GM23338 (cell line): ENCODE measurements around the gene PDZD7. TPM values are rescaled to one million over a fixed set of nuclear protein-coding genes. Genes with fewer than 3 reads are reported as not detected.

Experiments used
- ATAC-seq: fragments of 200-7000 bp; cut with Tn5 transposase; 3 replicates; pipeline ENCODE4 v1.9.1; 2020
- DNase-seq: peaks from one replicate; pipeline ENCODE4 v3.0.0-alpha.2; 2015; ENCODE audit warnings: low spot score
- H2AFZ ChIP-seq: fragments of 200-600 bp; sonication (generic); 2 replicates; pipeline ENCODE4 v1.8.0; 2016; ENCODE audit warnings: antibody characterized with exemption, mild to moderate bottlenecking, moderate library complexity
- H3F3A ChIP-seq: fragments of 200-600 bp; sonication (generic); replicated peaks from 2 replicates; pipeline ENCODE4 v1.8.0; 2017; ENCODE audit warnings: antibody characterized with exemption, mixed run types, low read depth
- H3K27ac ChIP-seq: fragments of 200-600 bp; sonication (generic); 2 replicates; pipeline ENCODE4 v1.6.1; 2016; ENCODE audit warnings: low read depth
- H3K27me3 ChIP-seq: fragments of 200-600 bp; sonication (generic); 2 replicates; pipeline ENCODE4 v1.8.0; 2016; ENCODE audit warnings: mild to moderate bottlenecking, mixed run types, moderate library complexity; ENCODE audit not compliant: insufficient read depth
- H3K36me3 ChIP-seq: fragments of 200-600 bp; sonication (generic); 2 replicates; pipeline ENCODE4 v1.8.0; 2016; ENCODE audit warnings: mild to moderate bottlenecking; ENCODE audit not compliant: insufficient read depth
- H3K4me1 ChIP-seq: fragments of 200-600 bp; sonication (generic); 2 replicates; pipeline ENCODE4 v1.8.0; 2016; ENCODE audit warnings: mild to moderate bottlenecking, moderate library complexity; ENCODE audit not compliant: insufficient read depth
- H3K4me2 ChIP-seq: fragments of 200-600 bp; sonication (generic); 2 replicates; pipeline ENCODE4 v1.7.1; 2017; ENCODE audit warnings: mixed run types
- H3K4me3 ChIP-seq: fragments of 200-600 bp; sonication (generic); 2 replicates; pipeline ENCODE4 v1.6.1; 2016; ENCODE audit warnings: mixed run types
- H3K79me2 ChIP-seq: fragments of 200-600 bp; sonication (generic); replicated peaks from 2 replicates; pipeline ENCODE4 v1.8.0; 2017; ENCODE audit warnings: mild to moderate bottlenecking; ENCODE audit not compliant: insufficient read depth
- H3K9me2 ChIP-seq: fragments of 200-600 bp; sonication (generic); 2 replicates; pipeline ENCODE4 v1.8.0; 2017; ENCODE audit not compliant: insufficient read depth
- H4K20me1 ChIP-seq: fragments of 200-600 bp; sonication (generic); replicated peaks from 2 replicates; pipeline ENCODE4 v1.8.0; 2017; ENCODE audit warnings: mild to moderate bottlenecking; ENCODE audit not compliant: insufficient read depth
- H3K27ac Mint-ChIP-seq: 2 replicates; pipeline ENCODE4 v1.8.0; 2020; ENCODE audit warnings: inconsistent platforms, mild to moderate bottlenecking, moderate library complexity, mixed read lengths
- H3K27me3 Mint-ChIP-seq: 3 replicates; pipeline ENCODE4 v1.8.0; 2022; ENCODE audit warnings: low read depth, mild to moderate bottlenecking, moderate library complexity, mixed read lengths, inconsistent platforms; ENCODE audit not compliant: insufficient read depth, poor library complexity
- H3K36me3 Mint-ChIP-seq: 3 replicates; pipeline ENCODE4 v1.8.0; 2021; ENCODE audit warnings: low read depth, mild to moderate bottlenecking, inconsistent platforms, moderate library complexity, mixed read lengths
- H3K4me1 Mint-ChIP-seq: 3 replicates; pipeline ENCODE4 v1.8.0; 2020; ENCODE audit warnings: mild to moderate bottlenecking, inconsistent platforms, mixed read lengths
- H3K4me3 Mint-ChIP-seq: 3 replicates; pipeline ENCODE4 v1.8.0; 2021; ENCODE audit warnings: moderate library complexity, mild to moderate bottlenecking, inconsistent platforms, mixed read lengths
- H3K9me3 Mint-ChIP-seq: 3 replicates; pipeline ENCODE4 v1.8.0; 2020; ENCODE audit warnings: moderate library complexity, mild to moderate bottlenecking, inconsistent platforms, mixed read lengths
- EZH2 ChIP-seq: fragments of 200-600 bp; sonication (generic); IDR thresholded peaks from one replicate; pipeline ENCODE4 v1.8.0; 2017; ENCODE audit warnings: antibody characterized with exemption, mild to moderate bottlenecking, low read depth; ENCODE audit not compliant: unreplicated experiment
- NANOG ChIP-seq: IDR thresholded peaks from 2 replicates; pipeline ENCODE4 v1.6.1; 2016; ENCODE audit warnings: antibody characterized with exemption, borderline replicate concordance
- STAT1 ChIP-seq: IDR thresholded peaks from one replicate; pipeline ENCODE4 v1.6.1; 2016; ENCODE audit warnings: antibody characterized with exemption; ENCODE audit not compliant: unreplicated experiment
- polyA plus RNA-seq: library from polyadenylated mRNA; unstranded; fragments of >200 nt; fragmentation: Nextera tagmentation; extraction: Ambion mirVana; gene quantifications from 2 replicates; pipeline ENCODE4 v1.2.1, GENCODE V29; 2016
- total RNA-seq: library from RNA; depleted of rRNA; stranded (reverse); fragments of >200 nt; shearing (Covaris generic); gene quantifications from 2 replicates; pipeline ENCODE4 v1.2.3, GENCODE V29; 2014
- TF ChIP-seq, protein P1 (sequence below): fragments of 250-450 bp; sonication (Bioruptor Pico); IDR thresholded peaks from 2 replicates; pipeline ENCODE4 v1.5.0; 2020; ENCODE audit warnings: mild to moderate bottlenecking, moderate library complexity
- TF ChIP-seq, protein P2 (sequence below), 2 experiments: fragments of 200-600 bp in 1 of 2; sonication (generic) in 1 of 2; conservative IDR thresholded peaks; 2 replicates each; pipeline versions ENCODE4 v1.5.1 to v1.6.1; 2016 to 2017; ENCODE audit warnings: antibody characterized with exemption in 2 of 2, low read depth in 2 of 2, mild to moderate bottlenecking in 2 of 2, moderate library complexity in 1 of 2

Gene PDZD7
- total and polyA plus RNA-seq, 2 experiments from 2014 or later = 1.7 to 2.3 TPM

DNA sequence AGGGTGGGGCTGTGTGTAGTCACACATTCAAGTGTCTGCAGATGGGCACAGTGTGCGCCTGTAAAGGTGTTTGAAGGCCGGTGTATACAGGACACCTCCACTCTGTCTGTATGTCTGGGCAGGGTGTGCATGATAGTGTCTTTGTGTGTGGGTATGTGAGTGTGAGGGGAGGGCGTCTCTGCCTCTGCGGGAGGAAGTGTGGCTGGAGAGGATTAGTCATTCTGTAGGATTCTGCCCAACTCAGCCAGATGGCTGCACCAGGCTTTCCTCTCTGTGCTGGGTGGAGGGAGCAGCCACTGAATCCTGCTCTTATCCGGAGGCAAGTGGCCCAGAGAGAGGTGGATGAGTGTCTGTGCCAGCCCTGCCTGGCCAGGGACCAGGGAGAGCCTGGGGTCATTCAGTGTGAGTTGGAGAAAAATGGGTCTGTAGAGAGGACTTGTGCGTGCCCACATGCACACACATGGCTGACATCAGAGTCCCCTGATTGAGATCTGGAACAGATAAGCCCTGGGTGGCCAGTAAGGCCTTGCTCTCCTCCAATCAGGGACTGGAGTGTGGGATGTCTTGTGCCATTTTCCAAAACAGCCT is 1.8 kb upstream of the PDZD7 start (continued):
- TF ChIP-seq, protein P1, sequence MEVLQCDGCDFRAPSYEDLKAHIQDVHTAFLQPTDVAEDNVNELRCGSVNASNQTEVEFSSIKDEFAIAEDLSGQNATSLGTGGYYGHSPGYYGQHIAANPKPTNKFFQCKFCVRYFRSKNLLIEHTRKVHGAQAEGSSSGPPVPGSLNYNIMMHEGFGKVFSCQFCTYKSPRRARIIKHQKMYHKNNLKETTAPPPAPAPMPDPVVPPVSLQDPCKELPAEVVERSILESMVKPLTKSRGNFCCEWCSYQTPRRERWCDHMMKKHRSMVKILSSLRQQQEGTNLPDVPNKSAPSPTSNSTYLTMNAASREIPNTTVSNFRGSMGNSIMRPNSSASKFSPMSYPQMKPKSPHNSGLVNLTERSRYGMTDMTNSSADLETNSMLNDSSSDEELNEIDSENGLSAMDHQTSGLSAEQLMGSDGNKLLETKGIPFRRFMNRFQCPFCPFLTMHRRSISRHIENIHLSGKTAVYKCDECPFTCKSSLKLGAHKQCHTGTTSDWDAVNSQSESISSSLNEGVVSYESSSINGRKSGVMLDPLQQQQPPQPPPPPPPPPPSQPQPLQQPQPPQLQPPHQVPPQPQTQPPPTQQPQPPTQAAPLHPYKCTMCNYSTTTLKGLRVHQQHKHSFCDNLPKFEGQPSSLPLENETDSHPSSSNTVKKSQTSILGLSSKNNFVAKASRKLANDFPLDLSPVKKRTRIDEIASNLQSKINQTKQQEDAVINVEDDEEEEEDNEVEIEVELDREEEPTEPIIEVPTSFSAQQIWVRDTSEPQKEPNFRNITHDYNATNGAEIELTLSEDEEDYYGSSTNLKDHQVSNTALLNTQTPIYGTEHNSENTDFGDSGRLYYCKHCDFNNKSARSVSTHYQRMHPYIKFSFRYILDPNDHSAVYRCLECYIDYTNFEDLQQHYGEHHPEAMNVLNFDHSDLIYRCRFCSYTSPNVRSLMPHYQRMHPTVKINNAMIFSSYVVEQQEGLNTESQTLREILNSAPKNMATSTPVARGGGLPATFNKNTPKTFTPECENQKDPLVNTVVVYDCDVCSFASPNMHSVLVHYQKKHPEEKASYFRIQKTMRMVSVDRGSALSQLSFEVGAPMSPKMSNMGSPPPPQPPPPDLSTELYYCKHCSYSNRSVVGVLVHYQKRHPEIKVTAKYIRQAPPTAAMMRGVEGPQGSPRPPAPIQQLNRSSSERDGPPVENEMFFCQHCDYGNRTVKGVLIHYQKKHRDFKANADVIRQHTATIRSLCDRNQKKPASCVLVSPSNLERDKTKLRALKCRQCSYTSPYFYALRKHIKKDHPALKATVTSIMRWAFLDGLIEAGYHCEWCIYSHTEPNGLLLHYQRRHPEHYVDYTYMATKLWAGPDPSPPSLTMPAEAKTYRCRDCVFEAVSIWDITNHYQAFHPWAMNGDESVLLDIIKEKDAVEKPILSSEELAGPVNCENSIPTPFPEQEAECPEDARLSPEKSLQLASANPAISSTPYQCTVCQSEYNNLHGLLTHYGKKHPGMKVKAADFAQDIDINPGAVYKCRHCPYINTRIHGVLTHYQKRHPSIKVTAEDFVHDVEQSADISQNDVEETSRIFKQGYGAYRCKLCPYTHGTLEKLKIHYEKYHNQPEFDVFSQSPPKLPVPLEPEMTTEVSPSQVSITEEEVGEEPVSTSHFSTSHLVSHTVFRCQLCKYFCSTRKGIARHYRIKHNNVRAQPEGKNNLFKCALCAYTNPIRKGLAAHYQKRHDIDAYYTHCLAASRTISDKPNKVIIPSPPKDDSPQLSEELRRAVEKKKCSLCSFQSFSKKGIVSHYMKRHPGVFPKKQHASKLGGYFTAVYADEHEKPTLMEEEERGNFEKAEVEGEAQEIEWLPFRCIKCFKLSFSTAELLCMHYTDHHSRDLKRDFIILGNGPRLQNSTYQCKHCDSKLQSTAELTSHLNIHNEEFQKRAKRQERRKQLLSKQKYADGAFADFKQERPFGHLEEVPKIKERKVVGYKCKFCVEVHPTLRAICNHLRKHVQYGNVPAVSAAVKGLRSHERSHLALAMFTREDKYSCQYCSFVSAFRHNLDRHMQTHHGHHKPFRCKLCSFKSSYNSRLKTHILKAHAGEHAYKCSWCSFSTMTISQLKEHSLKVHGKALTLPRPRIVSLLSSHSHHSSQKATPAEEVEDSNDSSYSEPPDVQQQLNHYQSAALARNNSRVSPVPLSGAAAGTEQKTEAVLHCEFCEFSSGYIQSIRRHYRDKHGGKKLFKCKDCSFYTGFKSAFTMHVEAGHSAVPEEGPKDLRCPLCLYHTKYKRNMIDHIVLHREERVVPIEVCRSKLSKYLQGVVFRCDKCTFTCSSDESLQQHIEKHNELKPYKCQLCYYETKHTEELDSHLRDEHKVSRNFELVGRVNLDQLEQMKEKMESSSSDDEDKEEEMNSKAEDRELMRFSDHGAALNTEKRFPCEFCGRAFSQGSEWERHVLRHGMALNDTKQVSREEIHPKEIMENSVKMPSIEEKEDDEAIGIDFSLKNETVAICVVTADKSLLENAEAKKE (CRISPR knock-in tag) = no peak

DNA sequence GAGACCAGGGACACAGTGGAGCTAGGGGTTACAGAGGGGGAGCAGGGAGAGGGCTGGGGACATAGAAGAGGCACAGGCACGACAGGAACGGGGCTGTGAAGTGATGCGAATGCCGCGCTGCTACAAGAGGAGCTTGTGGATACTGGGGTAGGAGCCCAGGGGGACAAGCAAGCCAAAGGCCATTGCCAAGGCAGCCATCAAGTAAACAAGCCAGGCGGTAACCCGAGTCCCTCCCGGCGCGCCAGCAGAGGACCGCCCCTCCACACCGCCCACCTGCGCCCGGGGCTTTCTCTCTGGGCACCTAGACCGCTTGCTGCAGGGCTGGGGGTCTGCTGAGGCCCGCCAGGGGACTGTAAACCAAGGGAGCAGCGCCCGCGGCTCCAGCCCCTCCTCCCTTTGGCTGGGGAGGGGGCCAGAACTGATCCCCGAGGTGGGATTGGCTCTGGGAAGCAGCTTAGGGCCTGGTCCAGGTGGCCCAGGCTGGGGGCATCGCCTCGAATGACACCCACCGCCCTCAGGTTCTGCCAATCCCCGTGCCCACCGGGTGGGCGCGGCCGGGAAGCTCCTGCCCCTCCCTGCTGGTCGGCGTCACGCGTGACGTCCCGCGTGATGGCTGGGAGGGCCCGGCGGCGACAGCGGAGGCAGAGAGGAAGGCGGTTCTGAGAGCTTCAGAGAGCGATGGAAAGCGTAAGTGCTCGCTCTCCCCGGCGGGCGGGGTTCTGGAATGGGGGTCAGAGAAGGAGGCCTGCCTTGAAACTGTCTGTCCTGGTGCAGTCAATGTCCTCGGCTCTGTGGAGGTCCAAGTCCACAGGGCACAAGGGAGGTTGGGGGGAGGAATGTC is 1.1 kb upstream of the PDZD7 start:
- Histone ChIP-seq H3K4me1 (peaks cover 27% of the 10 kb centered on the region; the same call in 1 of the 2 replicates), H3K79me2 (no peaks in the 10 kb centered on the region), H3K27ac (no peak overlapping the region), H3K27me3 (peaks cover 63% of the 10 kb centered on the region), H3K4me3 (peak overlapping the region; percentile 87), H2AFZ (peak overlapping the region; percentile 99), H3K36me3 (no peaks in the 10 kb centered on the region), H3K9me2 (no peaks in the 10 kb centered on the region), H4K20me1 (no peaks in the 10 kb centered on the region; the same call in 1 of the 2 replicates), H3F3A (no peaks in the 10 kb centered on the region), H3K4me2 (peak overlapping the region; percentile 100)
- H3K36me3 Mint-ChIP-seq = no peaks in the 10 kb centered on the region; the same call in 2 of the 3 replicates
- H3K4me1 Mint-ChIP-seq = peaks cover 26% of the 10 kb centered on the region
- no peaks in the 10 kb centered on the region for H3K9me3 Mint-ChIP-seq
- H3K27me3 Mint-ChIP-seq = peaks cover 50% of the 10 kb centered on the region
- no peak overlapping the region for H3K27ac Mint-ChIP-seq
- DNase-seq (peak; percentile 84), ATAC-seq (peak; percentile 47)
- peak overlapping the region; percentile 65 for H3K4me3 Mint-ChIP-seq
- TF ChIP-seq, protein P2, sequence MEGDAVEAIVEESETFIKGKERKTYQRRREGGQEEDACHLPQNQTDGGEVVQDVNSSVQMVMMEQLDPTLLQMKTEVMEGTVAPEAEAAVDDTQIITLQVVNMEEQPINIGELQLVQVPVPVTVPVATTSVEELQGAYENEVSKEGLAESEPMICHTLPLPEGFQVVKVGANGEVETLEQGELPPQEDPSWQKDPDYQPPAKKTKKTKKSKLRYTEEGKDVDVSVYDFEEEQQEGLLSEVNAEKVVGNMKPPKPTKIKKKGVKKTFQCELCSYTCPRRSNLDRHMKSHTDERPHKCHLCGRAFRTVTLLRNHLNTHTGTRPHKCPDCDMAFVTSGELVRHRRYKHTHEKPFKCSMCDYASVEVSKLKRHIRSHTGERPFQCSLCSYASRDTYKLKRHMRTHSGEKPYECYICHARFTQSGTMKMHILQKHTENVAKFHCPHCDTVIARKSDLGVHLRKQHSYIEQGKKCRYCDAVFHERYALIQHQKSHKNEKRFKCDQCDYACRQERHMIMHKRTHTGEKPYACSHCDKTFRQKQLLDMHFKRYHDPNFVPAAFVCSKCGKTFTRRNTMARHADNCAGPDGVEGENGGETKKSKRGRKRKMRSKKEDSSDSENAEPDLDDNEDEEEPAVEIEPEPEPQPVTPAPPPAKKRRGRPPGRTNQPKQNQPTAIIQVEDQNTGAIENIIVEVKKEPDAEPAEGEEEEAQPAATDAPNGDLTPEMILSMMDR (conservative IDR thresholded peaks at IDR 0.05; ENCODE audit: low read depth in 2 of 2) = no peak
- TF ChIP-seq, protein P1 (CRISPR knock-in tag) = no peak
- TF ChIP-seq EZH2 = no peak
- TF ChIP-seq STAT1 = no peak
- TF ChIP-seq NANOG = no peak
